Psoas muscle (tissue), 8 donors: ENCODE results near the gene UPK1A. TPM values are rescaled to one million over a fixed set of nuclear protein-coding genes. Genes with fewer than 3 reads are reported as not detected.
A peak's percentile ranks its signal among the peaks of the same experiment; 100 is the strongest.

ENCODE experiments used
- ATAC-seq, 4 donors: fragments of 200-7000 bp; cut with Tn5 transposase; one replicate each; pipeline ENCODE4 v1.9.1; 2020; ENCODE audit warnings: moderate library complexity in 3 of 4, mild to moderate bottlenecking in 2 of 4
- DNase-seq, 2 donors: peaks; one replicate each; pipeline ENCODE4 v3.0.0-alpha.2; 2020
- H3K27ac ChIP-seq: fragments of 200-600 bp; one replicate; pipeline ENCODE4 v1.8.0; 2022
- H3K27me3 ChIP-seq, 3 donors: fragments of 200-600 bp in 1 of 3; one replicate each; pipeline versions ENCODE4 v1.6.1 to v1.8.0; 2013 to 2022; ENCODE audit warnings: low read length in 2 of 3, mild to moderate bottlenecking in 2 of 3, moderate library complexity in 1 of 3; ENCODE audit not compliant: insufficient read depth in 3 of 3
- H3K36me3 ChIP-seq, 2 donors: fragments of 200-600 bp in 1 of 2; one replicate each; pipeline versions ENCODE4 v1.6.1 to v1.8.0; 2013 to 2022; ENCODE audit warnings: low read depth in 1 of 2, mild to moderate bottlenecking in 1 of 2, moderate library complexity in 1 of 2; ENCODE audit not compliant: insufficient read depth in 1 of 2
- H3K4me1 ChIP-seq: fragments of 200-600 bp; one replicate; pipeline ENCODE4 v1.8.0; 2022
- H3K4me3 ChIP-seq: fragments of 200-600 bp; one replicate; pipeline ENCODE4 v1.8.0; 2022; ENCODE audit warnings: mild to moderate bottlenecking
- H3K9me3 ChIP-seq: fragments of 200-600 bp; one replicate; pipeline ENCODE4 v1.8.0; 2022
- CTCF ChIP-seq: fragments of 200-600 bp; IDR thresholded peaks from one replicate; pipeline ENCODE4 v1.8.0; 2022; ENCODE audit warnings: antibody characterized with exemption
- WGBS, 3 donors: extraction: QIAGEN DNeasy Blood & Tissue Kit; methylation state at CpG; one replicate each; pipeline versions ENCODE4 v1.1.6 to v1.1.7; 2013; 5-methylcytosine and 5-hydroxymethylcytosine counted together
- intact Hi-C, 2 donors: fragments of 100-400 bp; cut with DNase I; formaldehyde crosslinking; loops; one replicate each; pipeline versions ENCODE4 v1.11.0 to v1.14.2; 2022
- polyA plus RNA-seq, 3 donors: library from polyadenylated mRNA; stranded (reverse); fragments of 200-250 nt; gene quantifications; one replicate each; pipeline ENCODE4 v1.2.3, GENCODE V29; 2013
- total RNA-seq, 4 donors: library from RNA; stranded (reverse); fragmentation: NEBNext Ultra II Directional in 2 of 4; extraction: Animal tissue kit (Norgen Biotek cat#: 25700) in 2 of 4; gene quantifications; one replicate each; pipeline versions ENCODE4 v1.2.1 to v1.2.4, GENCODE V29; 2021 to 2023
- donor health status: healthy with polysubstance abuse.
- donor health status: DM: no; HTN: no; CAD: no; lungs with moderate emphysema.
- donor health status: Bipolar disorder and iron deficiency.
- donor health status: healthy.
- donor health status: DM: yes; HTN: yes; CAD: no.
- donor health status: DM: no; HTN: no; CAD: no.
- donor health status: DM: no; HTN: no; CAD: no.
- donor health status: DM: yes; HTN: yes; CAD: no.

The UPK1A gene
- total and polyA plus RNA-seq, 7 donors, result 0.17 to 0.31 (median 0.24) TPM; not detected in 4

GRCh38 chr19:35621708-35622107 lies 44.6 kb upstream of the UPK1A start:
- no peaks in the 10 kb centered on the region for H3K4me1 ChIP-seq
- intact Hi-C loops, result no loop called here
- no peak overlapping the region for H3K27ac ChIP-seq
- no peak overlapping the region for H3K4me3 ChIP-seq
- no peaks in the 10 kb centered on the region for H3K9me3 ChIP-seq
- TF ChIP-seq CTCF, result no peak
- 92 to 95% (median 94%) methylated on average over 9 of the region's 9 CpGs for WGBS, 3 donors
- H3K36me3 ChIP-seq, result peaks cover 0 to 16% of the 10 kb centered on the region in 2 donors
- ATAC-seq, result no peak
- no peak for DNase-seq
- H3K27me3 ChIP-seq, result no peaks in the 10 kb centered on the region

GRCh38 chr19:35622750-35623149 lies 43.6 kb upstream of the UPK1A start:
- intact Hi-C loops, result no loop called here
- H3K27ac ChIP-seq, result no peak overlapping the region
- H3K4me1 ChIP-seq, result no peaks in the 10 kb centered on the region
- ATAC-seq (no peak), DNase-seq (no peak)
- H3K36me3 ChIP-seq, result peaks cover 0 to 9% of the 10 kb centered on the region in 2 donors
- no peak overlapping the region for H3K4me3 ChIP-seq
- TF ChIP-seq CTCF, result no peak
- H3K9me3 ChIP-seq, result no peaks in the 10 kb centered on the region
- WGBS, 3 donors, result 86 to 94% (median 90%) methylated on average over 10 to 13 of the region's 13 CpGs
- H3K27me3 ChIP-seq, result no peaks in the 10 kb centered on the region

GRCh38 chr19:35623327-35624010 lies 42.8 kb upstream of the UPK1A start:
- Histone ChIP-seq H3K27ac (no peak overlapping the region), H3K27me3 (no peaks in the 10 kb centered on the region), H3K4me3 (no peak overlapping the region), H3K9me3 (no peaks in the 10 kb centered on the region), H3K36me3 (peaks cover 0 to 7% of the 10 kb centered on the region in 2 donors), H3K4me1 (peaks cover 3% of the 10 kb centered on the region)
- intact Hi-C loops, result no loop called here
- WGBS, 3 donors, result 86 to 89% (median 87%) methylated on average over 6 of the region's 6 CpGs
- ATAC-seq (no peak), DNase-seq (no peak)
- TF ChIP-seq CTCF, result no peak

GRCh38 chr19:35628264-35628564 lies 38.1 kb upstream of the UPK1A start:
- Histone ChIP-seq H3K27me3 (no peaks in the 10 kb centered on the region), H3K4me3 (peak overlapping the region; percentile 83), H3K9me3 (no peaks in the 10 kb centered on the region), H3K27ac (peak overlapping the region; percentile 94), H3K4me1 (peaks cover 13% of the 10 kb centered on the region), H3K36me3 (peaks cover 4 to 36% of the 10 kb centered on the region in 2 donors)
- no peak for ATAC-seq
- no peak for TF ChIP-seq CTCF
- no peak for DNase-seq
- intact Hi-C loops, result loop anchor here in 1 of 2 donors (2.0 kb wide), 1 partner anchor 83 kb away; the partner anchor contains the start of gene TMEM147
- 7 to 10% (median 9%) methylated on average over 9 of the region's 9 CpGs for WGBS, 3 donors
